Lower leg skin (tissue), 3 donors: ENCODE data around the gene NME8.

ENCODE experiments used
- CTCF ChIP-seq, 3 donors: fragments of 450-650 bp; IDR thresholded peaks; one replicate each; pipeline ENCODE4 v1.5.1; 2016; ENCODE audit warnings: antibody characterized with exemption in 3 of 3, mild to moderate bottlenecking in 3 of 3, moderate library complexity in 2 of 3
- POLR2A ChIP-seq, 2 donors: fragments of 450-650 bp; IDR thresholded peaks; one replicate each; pipeline ENCODE4 v1.6.1; 2016 to 2017; ENCODE audit warnings: antibody characterized with exemption in 2 of 2, mild to moderate bottlenecking in 1 of 2, moderate library complexity in 1 of 2

- TF ChIP-seq CTCF (IDR thresholded peaks at IDR 0.05): no peak
- TF ChIP-seq POLR2A (IDR thresholded peaks at IDR 0.05): no peak
Observed at GRCh38 chr7:37817996-37818720, 30.2 kb upstream of the NME8 start.
